Naive thymus-derived CD4-positive, alpha-beta T cell (primary cell): ENCODE data around the gene SAMD9. TPM values are rescaled to one million over a fixed set of nuclear protein-coding genes. Genes with fewer than 3 reads are reported as not detected.
A peak's percentile ranks its signal among the peaks of the same experiment; 100 is the strongest.
"Not testable (repeated sequence)": the region's sequence is repeated elsewhere in the genome, so short reads cannot be mapped to it uniquely, and the experiment has no call there.

Source experiments
- ATAC-seq: fragments of 150-1000 bp; cut with Tn5 transposase; 2 replicates; pipeline ENCODE4 v1.10.0; 2021; ENCODE audit warnings: mild to moderate bottlenecking, moderate library complexity
- CTCF ChIA-PET: fragments of 350-600 bp; sonication (Branson Sonifier 250); formaldehyde crosslinking; loops from one replicate; lab custom pipeline; 2021; ENCODE audit warnings: antibody characterized with exemption; lab: Charles Lee
- POLR2A ChIA-PET: fragments of 350-600 bp; sonication (Branson Sonifier 250); formaldehyde crosslinking; loops from one replicate; lab custom pipeline; 2021; ENCODE audit warnings: antibody characterized with exemption, inconsistent platforms; lab: Charles Lee
- DNase-seq, 9 donors: peaks; one replicate each; pipeline versions ENCODE4 v3.0.0 to v3.0.0-alpha.2; 2020 to 2022; ENCODE audit warnings: mixed read lengths in 1 of 9
- H3K27ac ChIP-seq: one replicate; pipeline ENCODE4 v1.7.0; 2013; ENCODE audit warnings: mild to moderate bottlenecking, low read depth, low read length, moderate library complexity
- H3K27me3 ChIP-seq, 2 donors: one replicate each; pipeline ENCODE4 v1.7.0; 2013; ENCODE audit warnings: low read length in 2 of 2, mild to moderate bottlenecking in 2 of 2, moderate library complexity in 2 of 2; ENCODE audit not compliant: control insufficient read depth in 2 of 2, insufficient read depth in 2 of 2
- H3K36me3 ChIP-seq, 3 experiments: 1 replicate in 2 of 3; 2 replicates in 1 of 3; pipeline ENCODE4 v1.7.0; 2013; ENCODE audit warnings: low read length in 3 of 3, mild to moderate bottlenecking in 3 of 3, moderate library complexity in 1 of 3; ENCODE audit not compliant: insufficient read depth in 3 of 3, control insufficient read depth in 2 of 3
- H3K4me1 ChIP-seq, 2 donors: one replicate each; pipeline ENCODE4 v1.7.0; 2013; ENCODE audit warnings: low read length in 2 of 2, mild to moderate bottlenecking in 2 of 2, moderate library complexity in 1 of 2; ENCODE audit not compliant: control insufficient read depth in 2 of 2, insufficient read depth in 2 of 2
- H3K4me3 ChIP-seq: 2 replicates; pipeline ENCODE4 v1.7.0; 2013; ENCODE audit warnings: mild to moderate bottlenecking, low read length
- H3K9me3 ChIP-seq, 3 experiments: 1 replicate in 2 of 3; 2 replicates in 1 of 3; pipeline ENCODE4 v1.7.0; 2013; ENCODE audit warnings: low read length in 3 of 3; ENCODE audit not compliant: control insufficient read depth in 2 of 3
- H3K27ac Mint-ChIP-seq, 9 donors: one replicate each; pipeline ENCODE4 v1.8.0; 2020 to 2022; ENCODE audit warnings: mixed read lengths in 9 of 9, mild to moderate bottlenecking in 8 of 9, moderate library complexity in 5 of 9, inconsistent platforms in 2 of 9
- H3K27me3 Mint-ChIP-seq, 5 donors: one replicate each; pipeline ENCODE4 v1.8.0; 2021 to 2022; ENCODE audit warnings: mixed read lengths in 5 of 5, mild to moderate bottlenecking in 1 of 5
- H3K36me3 Mint-ChIP-seq, 5 donors: one replicate each; pipeline ENCODE4 v1.8.0; 2020 to 2022; ENCODE audit warnings: mixed read lengths in 5 of 5, mild to moderate bottlenecking in 3 of 5, inconsistent platforms in 1 of 5
- H3K4me1 Mint-ChIP-seq, 7 donors: one replicate each; pipeline ENCODE4 v1.8.0; 2020 to 2022; ENCODE audit warnings: mixed read lengths in 7 of 7, mild to moderate bottlenecking in 3 of 7, inconsistent platforms in 1 of 7
- H3K4me3 Mint-ChIP-seq, 10 donors: one replicate each; pipeline ENCODE4 v1.8.0; 2020 to 2022; ENCODE audit warnings: mild to moderate bottlenecking in 10 of 10, mixed read lengths in 10 of 10, moderate library complexity in 6 of 10, inconsistent platforms in 2 of 10
- H3K9me3 Mint-ChIP-seq, 11 donors: one replicate each; pipeline ENCODE4 v1.8.0; 2020 to 2022; ENCODE audit warnings: mixed read lengths in 11 of 11, mild to moderate bottlenecking in 4 of 11, inconsistent platforms in 1 of 11, moderate library complexity in 1 of 11
- intact Hi-C, 2 donors: fragments of 100-400 bp; cut with micrococcal nuclease; formaldehyde crosslinking; loops; one replicate each; pipeline ENCODE4 v1.15.1; 2023
- polyA plus RNA-seq, 2 donors: library from polyadenylated mRNA; unstranded; fragments of 300-500 nt; fragmentation: Illumina TruSeq; gene quantifications; one replicate each; pipeline ENCODE4 v1.2.3, GENCODE V29; 2021
- total RNA-seq, 6 experiments: library from RNA in 5 of 6; stranded (reverse) in 5 of 6; gene quantifications; 1 replicate in 5 of 6; 2 replicates in 1 of 6; pipeline ENCODE4 v1.2.3 and lab custom pipeline; 2021 to 2026

The SAMD9 gene
- total and polyA plus RNA-seq, 7 experiments from 2014 or later: 20.9 to 61.6 (median 27.4) TPM

DNA sequence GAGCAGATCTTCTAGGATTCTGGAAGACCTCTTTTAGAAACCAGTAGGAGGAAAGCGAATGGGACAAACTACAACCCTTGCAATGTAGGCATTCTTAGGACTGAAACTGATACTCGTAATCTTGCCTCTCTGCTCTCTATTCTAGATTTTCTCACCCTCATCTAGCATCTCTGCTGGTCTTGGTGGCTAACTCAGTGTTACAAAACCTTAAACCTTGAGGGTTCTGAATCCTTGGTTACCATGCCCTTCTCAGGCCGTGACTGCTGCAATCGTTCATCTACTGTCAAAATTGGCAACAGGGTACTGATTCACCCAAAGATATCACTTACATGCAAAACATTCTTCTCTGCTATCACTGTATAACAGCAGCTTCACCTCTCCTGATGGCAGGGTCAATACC is 55.2 kb downstream of the SAMD9 start:
- Histone ChIP-seq H3K27ac (no peak overlapping the region), H3K36me3 (no peaks in the 10 kb centered on the region), H3K9me3 (no peaks in the 10 kb centered on the region), H3K4me3 (no peak overlapping the region), H3K4me1 (no peaks in the 10 kb centered on the region), H3K27me3 (no peaks in the 10 kb centered on the region)
- Mint-ChIP-seq H3K36me3 (no peaks in the 10 kb centered on the region), H3K27ac (peak overlapping the region in 1 of 9 donors; percentile 81), H3K4me1 (no peaks in the 10 kb centered on the region), H3K27me3 (peaks cover 0 to 46% (median 10%) of the 10 kb centered on the region in 5 donors), H3K4me3 (no peak overlapping the region), H3K9me3 (peaks cover 0 to 9% (median 0%) of the 10 kb centered on the region in 11 donors)
- ChIA-PET POLR2A (no interaction called here), CTCF (no interaction called here)
- no peak for DNase-seq
- intact Hi-C loops: no loop called here
- ATAC-seq: no peak

DNA sequence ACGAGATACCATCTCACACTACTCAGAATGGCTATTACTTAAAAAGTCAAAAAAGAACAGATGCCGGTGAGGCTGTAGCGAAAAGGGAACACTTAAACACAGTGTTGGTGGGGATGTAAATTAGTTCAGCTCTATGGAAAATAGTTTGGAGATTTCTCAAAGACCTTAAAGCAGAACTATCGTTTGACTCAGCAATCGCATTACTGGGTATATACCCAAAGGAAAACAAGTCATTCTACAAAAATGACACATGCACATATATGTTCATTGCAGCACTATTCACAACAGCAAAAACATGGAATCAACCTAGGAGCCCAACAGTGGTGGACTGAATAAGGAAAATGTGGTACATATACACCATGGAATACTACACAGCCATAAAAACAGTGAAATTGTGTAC is 56.9 kb downstream of the SAMD9 start:
- POLR2A ChIA-PET: no interaction called here

DNA sequence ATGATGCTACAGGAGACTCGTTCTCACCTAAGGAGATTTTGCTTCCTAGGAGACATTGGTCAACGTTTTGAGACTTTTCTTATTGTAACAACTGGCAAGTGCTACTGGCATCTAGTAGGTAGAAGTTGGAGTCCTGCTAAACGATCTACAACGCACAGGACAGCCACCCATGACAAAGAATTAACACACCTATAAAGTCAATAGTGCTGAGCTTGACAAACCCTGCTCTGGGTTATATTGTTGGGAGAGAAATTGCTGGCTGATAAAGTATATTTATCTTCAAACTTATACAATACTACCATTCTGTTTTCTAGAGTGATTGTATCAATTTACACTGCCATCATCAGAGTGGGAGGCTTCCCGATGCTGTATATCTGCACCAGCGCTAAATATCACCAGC is 57.8 kb downstream of the SAMD9 start:
- CTCF ChIA-PET: no interaction called here
- no peak for ATAC-seq
- Histone ChIP-seq H3K36me3 (no peaks in the 10 kb centered on the region), H3K9me3 (no peaks in the 10 kb centered on the region), H3K4me3 (no peak overlapping the region), H3K27me3 (no peaks in the 10 kb centered on the region), H3K27ac (no peak overlapping the region), H3K4me1 (no peaks in the 10 kb centered on the region)
- Mint-ChIP-seq H3K4me1 (peaks cover 0 to 4% (median 0%) of the 10 kb centered on the region in 7 donors), H3K36me3 (no peaks in the 10 kb centered on the region), H3K4me3 (no peak overlapping the region), H3K27me3 (peaks cover 0 to 39% (median 6%) of the 10 kb centered on the region in 5 donors), H3K9me3 (peaks cover 0 to 1% (median 0%) of the 10 kb centered on the region in 11 donors), H3K27ac (no peak overlapping the region)
- DNase-seq: no peak
- POLR2A ChIA-PET: no interaction called here
- intact Hi-C loops: no loop called here

More for the DNA sequence above, 56.9 kb downstream of the SAMD9 start:
- Mint-ChIP-seq H3K4me3 (no peak overlapping the region), H3K4me1 (no peaks in the 10 kb centered on the region), H3K36me3 (no peaks in the 10 kb centered on the region), H3K27ac (no peak overlapping the region), H3K27me3 (peaks cover 0 to 39% (median 6%) of the 10 kb centered on the region in 5 donors), H3K9me3 (peaks cover 0 to 5% (median 0%) of the 10 kb centered on the region in 11 donors)
- ATAC-seq (no peak), DNase-seq (no peak)
- CTCF ChIA-PET: no interaction called here
- Histone ChIP-seq H3K4me1 (no peaks in the 10 kb centered on the region), H3K36me3 (no peaks in the 10 kb centered on the region), H3K27me3 (no peaks in the 10 kb centered on the region), H3K27ac (no peak overlapping the region), H3K4me3 (no peak overlapping the region), H3K9me3 (no peaks in the 10 kb centered on the region)
- intact Hi-C loops: no loop called here

DNA sequence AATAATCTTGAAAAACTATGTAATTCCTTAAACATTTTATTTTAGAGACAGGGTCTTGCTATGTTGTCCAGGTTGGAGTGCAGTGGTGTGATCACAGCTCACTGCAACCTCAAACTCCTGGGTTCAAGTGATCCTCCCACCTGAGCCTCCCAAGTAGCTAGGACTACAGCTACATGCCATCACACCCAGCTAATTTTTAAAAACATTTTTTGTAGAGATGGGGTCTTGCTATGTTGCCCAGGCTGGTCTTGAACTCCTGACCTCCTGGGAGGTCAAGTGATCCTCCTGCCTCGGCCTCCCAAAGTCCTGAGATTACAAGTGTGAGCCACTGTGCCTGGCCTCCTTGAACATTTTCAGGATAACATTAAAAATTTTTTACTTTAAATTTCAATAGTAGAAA is 61.2 kb downstream of the SAMD9 start:
- H3K4me3 Mint-ChIP-seq, H3K9me3 ChIP-seq, H3K27ac Mint-ChIP-seq, H3K4me1 ChIP-seq, H3K27ac ChIP-seq, H3K4me3 ChIP-seq, DNase-seq, H3K36me3 ChIP-seq, ATAC-seq, POLR2A ChIA-PET, H3K9me3 Mint-ChIP-seq, H3K36me3 Mint-ChIP-seq, H3K27me3 ChIP-seq: not testable (repeated sequence)
- CTCF ChIA-PET: interaction anchor here (0.8 to 1.5 kb wide), 3 partner anchors 224 to 447 kb away, joined by 3 to 4 read pairs (median 4); no protein-coding TSS in a partner anchor
- H3K27me3 Mint-ChIP-seq: peaks cover 0 to 20% (median 6%) of the 10 kb centered on the region in 5 donors
- peaks cover 0 to 16% (median 7%) of the 10 kb centered on the region in 7 donors for H3K4me1 Mint-ChIP-seq
- intact Hi-C loops: loop anchor here in 1 of 2 donors (2.0 kb wide), 1 partner anchor 62 kb away; no protein-coding TSS in a partner anchor

DNA sequence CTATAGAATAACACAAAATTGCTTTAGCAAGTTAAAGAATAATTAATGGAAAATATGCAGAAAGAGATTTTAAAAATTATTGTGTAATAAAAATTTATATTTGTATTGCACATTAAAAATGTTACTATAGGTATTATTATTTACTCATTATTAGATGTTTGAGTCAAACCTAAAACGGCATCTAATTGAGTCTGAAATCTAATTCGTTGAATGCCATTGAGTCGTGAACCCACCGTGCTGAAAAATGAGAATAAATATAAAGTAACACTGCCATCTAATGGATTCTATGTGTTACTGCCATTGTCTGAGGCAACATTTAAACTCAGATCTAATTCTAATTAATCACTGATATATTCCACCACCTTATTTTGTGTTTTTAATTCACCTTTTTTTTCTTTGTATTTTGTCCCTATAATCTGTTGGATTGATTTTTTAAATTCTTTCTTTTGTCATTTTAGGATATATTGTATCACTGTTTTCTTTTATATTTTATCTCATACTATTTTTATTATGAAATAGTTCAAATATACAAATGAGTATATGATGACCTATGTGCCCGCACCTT is 62.2 kb downstream of the SAMD9 start:
- ChIA-PET POLR2A (no interaction called here), CTCF (interaction anchor here (0.7 to 1.5 kb wide), 4 partner anchors 223 to 454 kb away, joined by 3 to 4 read pairs (median 4); no protein-coding TSS in a partner anchor)
- no peaks in the 10 kb centered on the region for H3K36me3 Mint-ChIP-seq
- DNase-seq (peak in 6 of 9 donors; percentile 14 to 57 (median 41)), ATAC-seq (peak; percentile 77)
- H3K27me3 Mint-ChIP-seq: peaks cover 0 to 12% (median 6%) of the 10 kb centered on the region in 5 donors
- Histone ChIP-seq H3K9me3 (no peaks in the 10 kb centered on the region), H3K4me3 (no peak overlapping the region), H3K27me3 (no peaks in the 10 kb centered on the region), H3K36me3 (no peaks in the 10 kb centered on the region), H3K27ac (no peak overlapping the region), H3K4me1 (no peaks in the 10 kb centered on the region)
- peaks cover 0 to under 1% (median 0%) of the 10 kb centered on the region in 11 donors for H3K9me3 Mint-ChIP-seq
- intact Hi-C loops: loop anchor here (1.0 to 2.0 kb wide), 7 partner anchors 63 to 631 kb away; partner anchors contain the start of genes FAM133B (in 1 of the 2), PEX1 (in 1 of the 2) and RBM48 (in 1 of the 2)
- H3K27ac Mint-ChIP-seq: no peak overlapping the region
- peaks cover 0 to 16% (median 7%) of the 10 kb centered on the region in 7 donors for H3K4me1 Mint-ChIP-seq
- no peak overlapping the region for H3K4me3 Mint-ChIP-seq

DNA sequence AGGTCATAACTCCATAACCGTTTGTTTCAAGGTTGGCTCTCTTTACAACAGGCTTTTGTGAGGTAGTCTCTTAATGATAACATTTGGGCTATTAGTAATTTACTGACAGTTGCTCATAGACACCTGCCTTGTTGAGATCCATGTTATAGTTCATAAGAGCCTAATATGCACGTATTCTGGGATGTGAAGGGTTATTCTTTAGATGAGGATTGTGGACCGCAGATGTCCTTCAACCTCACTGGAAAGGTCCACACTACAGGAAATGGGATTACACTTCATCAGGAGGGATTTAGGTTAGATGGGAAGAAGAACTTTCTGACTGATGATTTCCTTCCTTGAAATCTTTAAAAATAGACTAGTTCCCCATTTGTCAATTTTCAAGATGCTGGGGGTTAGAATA is 62.8 kb downstream of the SAMD9 start:
- Mint-ChIP-seq H3K27me3 (peaks cover 0 to 11% (median 0%) of the 10 kb centered on the region in 5 donors), H3K4me3 (no peak overlapping the region), H3K27ac (no peak overlapping the region), H3K36me3 (no peaks in the 10 kb centered on the region), H3K9me3 (no peaks in the 10 kb centered on the region), H3K4me1 (peaks cover 0 to 16% (median 7%) of the 10 kb centered on the region in 7 donors)
- no peaks in the 10 kb centered on the region for H3K27me3 ChIP-seq
- no peaks in the 10 kb centered on the region for H3K36me3 ChIP-seq
- no peak for ATAC-seq
- intact Hi-C loops: loop anchor here (1.0 kb wide), 6 partner anchors 222 to 631 kb away; partner anchors contain the start of genes FAM133B (in 1 of the 2), PEX1 (in 1 of the 2) and RBM48 (in 1 of the 2)
- CTCF ChIA-PET: no interaction called here
- no peaks in the 10 kb centered on the region for H3K9me3 ChIP-seq
- POLR2A ChIA-PET: no interaction called here
- no peaks in the 10 kb centered on the region for H3K4me1 ChIP-seq
- H3K4me3 ChIP-seq: no peak overlapping the region
- DNase-seq: no peak
- H3K27ac ChIP-seq: no peak overlapping the region
